HCT116 (cell line): Measurements from ENCODE around the gene THNSL1. TPM values are rescaled to one million over a fixed set of nuclear protein-coding genes. Genes with fewer than 3 reads are reported as not detected.

Experiments used
- ATAC-seq: fragments of 200-7000 bp; cut with Tn5 transposase; 2 replicates; pipeline ENCODE4 v1.9.1; 2020; ENCODE audit warnings: mild to moderate bottlenecking, moderate library complexity
- BruUV-seq: library from RNA; stranded (reverse); fragments of 400-500 nt; replicated peaks from 2 replicates; lab custom pipeline; 2021; lab: Mats Ljungman, UMichigan
- CTCF ChIA-PET: fragments of 300-600 bp; sonication (Branson Sonifier 250); formaldehyde crosslinking; loops from one replicate; lab custom pipeline; 2021; ENCODE audit warnings: antibody characterized with exemption; lab: Charles Lee
- POLR2A ChIA-PET: fragments of 300-600, 350-600 bp; sonication (Branson Sonifier 250); formaldehyde crosslinking; loops from one replicate; lab custom pipeline; 2021; ENCODE audit warnings: antibody characterized with exemption; lab: Charles Lee
- RAD21 ChIA-PET, 2 experiments: fragments of 300-600 bp; sonication (Branson Sonifier 250); formaldehyde crosslinking; loops; one replicate each; lab custom pipeline; 2023; ENCODE audit warnings: low total read pairs in 2 of 2; ENCODE audit not compliant: uncharacterized antibody in 2 of 2, unreplicated experiment in 2 of 2, low non-redundant PET in 1 of 2; lab: Charles Lee
- DNase-seq: peaks from one replicate; pipeline ENCODE4 v3.0.0-alpha.2; 2010; ENCODE audit warnings: low read depth, low spot score
- H2AFZ ChIP-seq: fragments of 200-600 bp; shearing (Covaris generic), sonication (generic); 2 replicates; pipeline ENCODE4 v1.6.1; 2017; ENCODE audit warnings: low read depth, mixed run types, mixed read lengths, antibody characterized with exemption, low read length; ENCODE audit not compliant: poor library complexity, severe bottlenecking
- H3K27ac ChIP-seq: 2 replicates; pipeline ENCODE4 v1.5.1; 2012; ENCODE audit warnings: low read depth, low read length
- H3K27me3 ChIP-seq: fragments of 200-600 bp; sonication (generic); 2 replicates; pipeline ENCODE4 v1.6.1; 2016; ENCODE audit warnings: mixed run types, low read length, mixed read lengths; ENCODE audit not compliant: insufficient read depth
- H3K36me3 ChIP-seq, 2 experiments: fragments of 200-500 bp in 1 of 2; fragments of 200-600 bp in 1 of 2; sonication (Bioruptor generic) in 1 of 2; sonication (generic) in 1 of 2; 2 replicates each; pipeline versions ENCODE4 v1.5.1 to v1.6.1; 2014 to 2016; ENCODE audit warnings: low read length in 2 of 2, inconsistent platforms in 1 of 2, mixed read lengths in 1 of 2, mixed run types in 1 of 2; ENCODE audit not compliant: insufficient read depth in 2 of 2, control insufficient read depth in 1 of 2
- H3K4me1 ChIP-seq, 2 experiments: fragments of 200-600 bp in 1 of 2; sonication (generic) in 1 of 2; 2 replicates each; pipeline versions ENCODE4 v1.5.1 to v1.6.1; 2012 to 2017; ENCODE audit warnings: low read length in 2 of 2, inconsistent platforms in 1 of 2, mild to moderate bottlenecking in 1 of 2, mixed read lengths in 1 of 2, mixed run types in 1 of 2, moderate library complexity in 1 of 2; ENCODE audit not compliant: insufficient read depth in 2 of 2, control insufficient read depth in 1 of 2
- H3K4me2 ChIP-seq: fragments of 200-600 bp; sonication (generic); 2 replicates; pipeline ENCODE4 v1.6.1; 2017; ENCODE audit warnings: mixed run types, low read length, mixed read lengths
- H3K4me3 ChIP-seq, 2 experiments: fragments of 200-600 bp in 1 of 2; sonication (generic) in 1 of 2; replicated peaks in 1 of 2; 2 replicates each; pipeline ENCODE4 v1.5.1; 2011 to 2016; ENCODE audit warnings: low read length in 2 of 2, control low read depth in 1 of 2, low read depth in 1 of 2, mild to moderate bottlenecking in 1 of 2, mixed read lengths in 1 of 2, mixed run types in 1 of 2
- H3K79me2 ChIP-seq: fragments of 200-600 bp; sonication (generic); 2 replicates; pipeline ENCODE4 v1.6.1; 2017; ENCODE audit warnings: mild to moderate bottlenecking, mixed run types, low read length, moderate library complexity, mixed read lengths; ENCODE audit not compliant: insufficient read depth
- H3K9ac ChIP-seq: fragments of 200-600 bp; sonication (generic); 2 replicates; pipeline ENCODE4 v1.6.1; 2016; ENCODE audit warnings: low read length, mixed read lengths
- H3K9me2 ChIP-seq: fragments of 200-600 bp; sonication (generic), shearing (Covaris generic); 2 replicates; pipeline ENCODE4 v1.6.1; 2017; ENCODE audit warnings: mixed run types, mild to moderate bottlenecking, moderate library complexity; ENCODE audit not compliant: insufficient read depth
- H3K9me3 ChIP-seq, 2 experiments: fragments of 200-500 bp in 1 of 2; fragments of 200-600 bp in 1 of 2; sonication (Bioruptor generic) in 1 of 2; sonication (generic) in 1 of 2; 2 replicates each; pipeline ENCODE4 v1.6.1; 2014 to 2017; ENCODE audit warnings: low read length in 2 of 2, mixed read lengths in 2 of 2, inconsistent platforms in 1 of 2, low read depth in 1 of 2, mild to moderate bottlenecking in 1 of 2, mixed run types in 1 of 2, moderate library complexity in 1 of 2; ENCODE audit not compliant: control insufficient read depth in 1 of 2, insufficient read depth in 1 of 2
- H4K20me1 ChIP-seq: fragments of 200-600 bp; sonication (generic), shearing (Covaris generic); 2 replicates; pipeline ENCODE4 v1.6.1; 2017; ENCODE audit warnings: mixed run types, mild to moderate bottlenecking, moderate library complexity; ENCODE audit not compliant: insufficient read depth
- ATF3 ChIP-seq: IDR thresholded peaks from 2 replicates; pipeline ENCODE4 v1.6.1; 2012
- CBX3 ChIP-seq: IDR thresholded peaks from 2 replicates; pipeline ENCODE4 v1.6.1; 2012; ENCODE audit warnings: low read depth
- CTCF ChIP-seq, 3 experiments: fragments of 200-600 bp in 1 of 3; sonication (generic) in 1 of 3; IDR thresholded peaks in 2 of 3; conservative IDR thresholded peaks in 1 of 3; 2 replicates each; pipeline ENCODE4 v1.5.1; 2012 to 2017; ENCODE audit warnings: low read depth in 2 of 3, low read length in 2 of 3, antibody characterized with exemption in 1 of 3, borderline replicate concordance in 1 of 3, control low read depth in 1 of 3, mild to moderate bottlenecking in 1 of 3, mixed read lengths in 1 of 3, mixed run types in 1 of 3, moderate library complexity in 1 of 3; ENCODE audit not compliant: insufficient read depth in 1 of 3
- EGR1 ChIP-seq: IDR thresholded peaks from 2 replicates; pipeline ENCODE4 v1.6.1; 2012; ENCODE audit warnings: low read depth
- EZH2phosphoT487 ChIP-seq: fragments of 200-600 bp; IDR thresholded peaks from 2 replicates; pipeline ENCODE4 v1.6.1; 2018; ENCODE audit warnings: antibody characterized with exemption, borderline replicate concordance
- MAX ChIP-seq: IDR thresholded peaks from 2 replicates; pipeline ENCODE4 v1.6.1; 2012
- REST ChIP-seq: IDR thresholded peaks from 2 replicates; pipeline ENCODE4 v1.6.1; 2012; ENCODE audit warnings: low read depth
- SP1 ChIP-seq: IDR thresholded peaks from 2 replicates; pipeline ENCODE4 v1.6.1; 2012; ENCODE audit warnings: low read depth
- YY1 ChIP-seq: IDR thresholded peaks from 2 replicates; pipeline ENCODE4 v1.6.1; 2011; ENCODE audit warnings: low read length, low read depth, moderate library complexity, mild to moderate bottlenecking; ENCODE audit not compliant: insufficient replicate concordance; ENCODE audit errors: extremely low read depth
- ZFX ChIP-seq: fragments of 450-650 bp; IDR thresholded peaks from 2 replicates; pipeline ENCODE4 v1.6.1; 2017
- ZNF274 ChIP-seq: fragments of 200-500 bp; sonication (Bioruptor generic); IDR thresholded peaks from 2 replicates; pipeline ENCODE4 v1.6.1; 2014; ENCODE audit warnings: mild to moderate bottlenecking, low read depth, low read length, inconsistent platforms
- intact Hi-C: fragments of 100-400 bp; cut with micrococcal nuclease; formaldehyde crosslinking; loops from 2 replicates; pipeline ENCODE4 v1.10.0; 2022
- total RNA-seq: library from RNA; stranded (reverse); gene quantifications from one replicate; pipeline ENCODE4 v1.2.1, GENCODE V29; 2021; ENCODE audit not compliant: unreplicated experiment

The THNSL1 gene
- total RNA-seq, 1 experiment from 2014 or later, result 7.7 TPM

GRCh38 chr10:25014579-25014978 is 1.8 kb upstream of the THNSL1 start:
- BruUV-seq, result no TSS peak
- Histone ChIP-seq H3K36me3 (no peaks in the 10 kb centered on the region), H3K4me2 (no peak overlapping the region), H4K20me1 (no peaks in the 10 kb centered on the region), H3K9ac (no peak overlapping the region), H3K9me2 (no peaks in the 10 kb centered on the region), H3K4me1 (peaks cover 10 to 29% of the 10 kb centered on the region in 2 experiments; a peak in 3 of 4 replicates), H2AFZ (no peak overlapping the region), H3K9me3 (no peaks in the 10 kb centered on the region), H3K27ac (no peak overlapping the region), H3K4me3 (no peak overlapping the region), H3K27me3 (no peaks in the 10 kb centered on the region), H3K79me2 (no peaks in the 10 kb centered on the region)
- no peak for TF ChIP-seq ATF3
- no peak for TF ChIP-seq YY1
- TF ChIP-seq REST, result no peak
- no peak for TF ChIP-seq EZH2phosphoT487
- TF ChIP-seq EGR1, result no peak
- no peak for TF ChIP-seq ZNF274
- TF ChIP-seq SP1, result no peak
- no peak for TF ChIP-seq CBX3
- no peak for TF ChIP-seq MAX
- no peak for TF ChIP-seq CTCF (IDR thresholded peaks at IDR 0.05 in 2 of 3, conservative IDR thresholded peaks at IDR 0.05 in 1 of 3; ENCODE audit: borderline replicate concordance in 1 of 3, insufficient read depth in 1 of 3, low read depth in 2 of 3, low read length in 2 of 3)
- no peak for TF ChIP-seq ZFX
- intact Hi-C loops, result no loop called here
- POLR2A ChIA-PET, result no interaction called here
- ATAC-seq, result no peak
- CTCF ChIA-PET, result no interaction called here
- RAD21 ChIA-PET, result no interaction called here
- DNase-seq, result no peak
